Testis (tissue), 3 donors: ENCODE measurements around the gene MRPS25. TPM values are rescaled to one million over a fixed set of nuclear protein-coding genes. Genes with fewer than 3 reads are reported as not detected.

Experiments
- DNase-seq: peaks from one replicate; pipeline ENCODE4 v3.0.0-alpha.2; 2019
- H3K27ac ChIP-seq, 2 donors: fragments of 200-600 bp; sonication (generic); one replicate each; pipeline ENCODE4 v1.5.1; 2019
- H3K27me3 ChIP-seq: fragments of 200-600 bp; sonication (generic); one replicate; pipeline ENCODE4 v1.5.1; 2019
- H3K36me3 ChIP-seq: fragments of 200-600 bp; sonication (generic); one replicate; pipeline ENCODE4 v1.5.1; 2017; ENCODE audit warnings: low read depth; ENCODE audit errors: missing control alignments
- H3K4me1 ChIP-seq: fragments of 200-600 bp; sonication (generic); one replicate; pipeline ENCODE4 v1.5.1; 2019
- H3K4me3 ChIP-seq, 2 donors: fragments of 200-600 bp; sonication (generic); one replicate each; pipeline ENCODE4 v1.5.1; 2017 to 2019
- H3K9me3 ChIP-seq: fragments of 200-600 bp; sonication (generic); one replicate; pipeline ENCODE4 v1.5.1; 2017
- POLR2A ChIP-seq: fragments of 450-650 bp; IDR thresholded peaks from one replicate; pipeline ENCODE4 v1.6.1; 2017; ENCODE audit warnings: antibody characterized with exemption, mild to moderate bottlenecking, moderate library complexity
- WGBS, 2 donors: methylation state at CpG; one replicate each; pipeline ENCODE4 v1.1.5; 2018; 5-methylcytosine and 5-hydroxymethylcytosine counted together
- intact Hi-C: fragments of 100-400 bp; cut with DNase I; formaldehyde crosslinking; loops from one replicate; pipeline ENCODE4 v1.15.1; 2023; ENCODE audit warnings: low total_unique reads
- polyA plus RNA-seq: library from polyadenylated mRNA; stranded (reverse); fragments of 350-450 nt; fragmentation: Illumina TruSeq; extraction: RNeasy Lipid Tissue Mini Kit (QIAGEN cat#74804); gene quantifications from one replicate; pipeline ENCODE4 v1.2.3, GENCODE V29; 2014; ENCODE audit warnings: low read depth, low replicate concordance; ENCODE audit not compliant: insufficient read depth
- total RNA-seq, 2 donors: library from RNA; depleted of rRNA; stranded (reverse); fragments of >200 nt; gene quantifications; one replicate each; pipeline ENCODE4 v1.2.3, GENCODE V29; 2016
- TF ChIP-seq, protein P1 (sequence below), 3 experiments: fragments of 450-650 bp in 2 of 3; fragments of 200-600 bp in 1 of 3; sonication (generic) in 1 of 3; IDR thresholded peaks; one replicate each; pipeline ENCODE4 v1.5.1; 2016 to 2019; ENCODE audit warnings: antibody characterized with exemption in 3 of 3, mild to moderate bottlenecking in 2 of 3, moderate library complexity in 1 of 3

MRPS25 gene
- total and polyA plus RNA-seq, 3 donors from 2014 or later: 40.4 to 102 (median 55.4) TPM

DNA sequence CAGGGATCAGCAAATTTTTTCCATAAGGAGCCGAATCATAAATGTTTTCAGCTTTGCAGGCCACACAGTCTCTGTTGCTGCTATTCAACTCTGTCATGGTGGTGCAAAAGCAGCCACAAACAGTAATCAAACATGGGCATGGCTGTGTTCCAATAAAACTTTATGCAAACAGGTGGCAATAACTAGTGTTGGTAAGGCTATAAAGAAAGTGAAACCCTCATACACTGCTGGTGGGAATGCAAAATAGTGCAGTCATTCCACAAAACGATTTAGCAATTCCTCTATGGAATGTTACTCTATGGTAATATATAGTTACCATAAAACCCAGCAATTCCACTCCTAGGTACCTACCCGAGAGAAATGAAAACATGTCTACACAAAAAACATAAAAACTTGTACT lies 14.0 kb upstream of the MRPS25 start:
- H3K36me3 ChIP-seq: peaks cover 3% of the 10 kb centered on the region
- H3K27ac ChIP-seq: no peak overlapping the region
- no peak for TF ChIP-seq POLR2A
- TF ChIP-seq, protein P1, sequence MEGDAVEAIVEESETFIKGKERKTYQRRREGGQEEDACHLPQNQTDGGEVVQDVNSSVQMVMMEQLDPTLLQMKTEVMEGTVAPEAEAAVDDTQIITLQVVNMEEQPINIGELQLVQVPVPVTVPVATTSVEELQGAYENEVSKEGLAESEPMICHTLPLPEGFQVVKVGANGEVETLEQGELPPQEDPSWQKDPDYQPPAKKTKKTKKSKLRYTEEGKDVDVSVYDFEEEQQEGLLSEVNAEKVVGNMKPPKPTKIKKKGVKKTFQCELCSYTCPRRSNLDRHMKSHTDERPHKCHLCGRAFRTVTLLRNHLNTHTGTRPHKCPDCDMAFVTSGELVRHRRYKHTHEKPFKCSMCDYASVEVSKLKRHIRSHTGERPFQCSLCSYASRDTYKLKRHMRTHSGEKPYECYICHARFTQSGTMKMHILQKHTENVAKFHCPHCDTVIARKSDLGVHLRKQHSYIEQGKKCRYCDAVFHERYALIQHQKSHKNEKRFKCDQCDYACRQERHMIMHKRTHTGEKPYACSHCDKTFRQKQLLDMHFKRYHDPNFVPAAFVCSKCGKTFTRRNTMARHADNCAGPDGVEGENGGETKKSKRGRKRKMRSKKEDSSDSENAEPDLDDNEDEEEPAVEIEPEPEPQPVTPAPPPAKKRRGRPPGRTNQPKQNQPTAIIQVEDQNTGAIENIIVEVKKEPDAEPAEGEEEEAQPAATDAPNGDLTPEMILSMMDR (IDR thresholded peaks at IDR 0.05): no peak
- intact Hi-C loops: no loop called here
- H3K4me1 ChIP-seq: no peaks in the 10 kb centered on the region
- H3K9me3 ChIP-seq: no peaks in the 10 kb centered on the region
- H3K4me3 ChIP-seq: no peak overlapping the region
- DNase-seq: no peak
- no peaks in the 10 kb centered on the region for H3K27me3 ChIP-seq
- 86 to 90% methylated on average over 3 of the region's 3 CpGs for WGBS, 2 donors

DNA sequence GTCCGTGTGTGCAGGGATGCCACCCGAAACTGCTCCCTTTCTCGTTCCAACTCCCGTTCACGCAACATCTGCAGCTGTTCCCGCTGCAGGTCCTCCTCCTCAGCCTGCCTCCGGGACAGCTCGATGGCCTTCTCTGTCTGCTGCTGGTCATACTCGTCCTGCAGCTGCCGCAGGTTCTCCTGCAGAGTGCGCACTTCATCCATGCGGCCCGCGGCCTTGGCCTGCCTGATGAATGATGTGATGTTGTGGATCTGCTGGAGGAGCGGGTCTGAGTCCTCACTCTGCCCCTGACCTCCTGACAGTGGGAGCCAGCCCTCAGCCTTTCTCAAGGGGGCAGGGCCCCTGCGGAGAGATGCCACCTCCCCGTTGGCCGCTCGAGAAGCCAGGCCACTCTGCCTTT lies 9.4 kb upstream of the MRPS25 start:
- Histone ChIP-seq H3K27ac (no peak overlapping the region), H3K27me3 (no peaks in the 10 kb centered on the region), H3K4me3 (no peak overlapping the region), H3K4me1 (no peaks in the 10 kb centered on the region), H3K36me3 (peaks cover 3% of the 10 kb centered on the region), H3K9me3 (no peaks in the 10 kb centered on the region)
- WGBS, 2 donors: 92 to 93% methylated on average over 16 to 19 of the region's 19 CpGs
- intact Hi-C loops: no loop called here
- no peak for TF ChIP-seq POLR2A
- TF ChIP-seq, protein P1 (IDR thresholded peaks at IDR 0.05): no peak
- no peak for DNase-seq

DNA sequence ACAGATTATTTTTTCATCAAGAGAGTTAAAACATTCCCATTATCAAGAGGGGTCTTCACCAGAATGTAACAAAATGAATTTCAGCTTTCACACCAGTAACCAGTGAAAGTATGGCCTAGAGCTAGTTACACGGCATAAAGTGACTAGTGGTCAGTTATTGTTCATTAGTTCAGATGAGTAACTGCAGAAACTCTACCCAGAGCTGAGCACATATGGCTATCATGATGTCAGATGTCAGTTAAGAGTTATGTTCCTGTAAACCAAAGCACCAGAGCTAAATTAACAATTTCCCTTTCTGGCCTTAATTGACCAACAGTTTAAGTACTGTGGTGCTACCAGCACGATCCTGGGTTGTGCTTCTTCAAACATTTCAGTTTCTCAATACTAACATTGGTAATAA lies 6.6 kb upstream of the MRPS25 start:
- Histone ChIP-seq H3K27ac (no peak overlapping the region), H3K36me3 (no peaks in the 10 kb centered on the region), H3K27me3 (no peaks in the 10 kb centered on the region), H3K4me1 (no peaks in the 10 kb centered on the region), H3K4me3 (no peak overlapping the region), H3K9me3 (no peaks in the 10 kb centered on the region)
- DNase-seq: no peak
- WGBS, 2 donors: 89 to 92% methylated on average over 2 of the region's 2 CpGs
- TF ChIP-seq POLR2A: no peak
- TF ChIP-seq, protein P1 (IDR thresholded peaks at IDR 0.05): no peak
- intact Hi-C loops: no loop called here

DNA sequence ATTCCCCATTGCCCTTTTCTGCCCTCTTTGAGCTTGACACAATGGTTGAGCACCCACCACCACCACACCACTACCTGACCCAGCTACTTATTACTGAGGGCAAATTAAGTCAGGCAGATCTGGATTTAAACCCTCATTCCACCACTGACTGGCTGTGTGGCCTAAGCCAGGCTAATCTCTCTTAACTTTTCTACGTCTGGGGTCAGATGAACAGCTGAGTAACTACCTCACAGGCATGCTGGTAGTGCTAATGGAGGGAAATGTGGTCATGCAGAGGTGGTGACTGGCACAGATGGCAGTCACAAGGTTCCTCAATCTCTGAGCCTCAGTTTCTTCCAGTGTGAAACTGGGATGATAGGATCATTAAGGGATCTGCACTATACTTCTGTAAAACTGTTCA lies 4.3 kb upstream of the MRPS25 start:
- TF ChIP-seq, protein P1 (IDR thresholded peaks at IDR 0.05): no peak
- no peak for TF ChIP-seq POLR2A
- intact Hi-C loops: no loop called here
- Histone ChIP-seq H3K36me3 (no peaks in the 10 kb centered on the region), H3K9me3 (no peaks in the 10 kb centered on the region), H3K27ac (no peak overlapping the region), H3K27me3 (no peaks in the 10 kb centered on the region), H3K4me3 (no peak overlapping the region), H3K4me1 (no peaks in the 10 kb centered on the region)
- 87 to 93% methylated on average over 1 of the region's 1 CpG for WGBS, 2 donors
- DNase-seq: no peak

DNA sequence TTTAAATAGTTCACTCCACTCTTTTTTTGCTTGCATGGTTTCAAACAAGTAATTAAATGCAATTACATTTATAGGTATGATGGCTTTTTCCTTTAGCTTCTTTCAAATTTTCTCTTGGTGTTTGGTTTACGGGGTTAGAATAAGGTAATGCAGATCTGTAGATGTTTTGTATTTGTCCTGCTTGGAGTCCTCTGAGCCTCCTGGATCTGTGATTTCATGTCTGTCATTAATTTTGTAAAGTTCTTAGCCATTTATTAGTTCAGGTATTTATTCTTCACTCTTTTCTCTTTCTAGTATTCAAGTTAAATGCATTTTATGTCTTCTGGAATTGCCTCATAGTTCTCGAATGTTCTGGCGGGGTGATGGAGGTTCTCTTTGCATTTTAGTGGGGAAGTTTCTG lies 1.4 kb upstream of the MRPS25 start:
- Histone ChIP-seq H3K27ac (no peak overlapping the region), H3K9me3 (no peaks in the 10 kb centered on the region), H3K4me1 (peaks cover 14% of the 10 kb centered on the region), H3K27me3 (no peaks in the 10 kb centered on the region), H3K36me3 (no peaks in the 10 kb centered on the region), H3K4me3 (peak overlapping the region in 1 of 2 donors; percentile 73)
- 74 to 79% methylated on average over 3 of the region's 3 CpGs for WGBS, 2 donors
- DNase-seq: no peak
- TF ChIP-seq, protein P1 (IDR thresholded peaks at IDR 0.05): no peak
- no peak for TF ChIP-seq POLR2A
- intact Hi-C loops: no loop called here
